Right lobe of liver (tissue), 6 donors: ENCODE data around the gene DPY19L3. TPM values are rescaled to one million over a fixed set of nuclear protein-coding genes. Genes with fewer than 3 reads are reported as not detected.

Experiments
- ATAC-seq, 4 donors: fragments of 200-7000 bp; cut with Tn5 transposase; one replicate each; pipeline ENCODE4 v1.9.1; 2020; ENCODE audit warnings: mild to moderate bottlenecking in 4 of 4, moderate library complexity in 4 of 4
- DNase-seq, 3 donors: peaks; one replicate each; pipeline ENCODE4 v3.0.0-alpha.2; 2020
- H3K27ac ChIP-seq, 3 donors: fragments of 200-600 bp; one replicate each; pipeline ENCODE4 v1.8.0; 2022
- H3K27me3 ChIP-seq, 2 donors: fragments of 200-600 bp; one replicate each; pipeline ENCODE4 v1.8.0; 2022
- H3K36me3 ChIP-seq, 4 donors: fragments of 200-600 bp; sonication (generic) in 1 of 4; one replicate each; pipeline versions ENCODE4 v1.5.1 to v1.8.0; 2017 to 2022; ENCODE audit warnings: control low read depth in 1 of 4
- H3K4me1 ChIP-seq, 4 donors: fragments of 200-600 bp; sonication (generic) in 1 of 4; one replicate each; pipeline versions ENCODE4 v1.5.1 to v1.8.0; 2017 to 2022; ENCODE audit warnings: control low read depth in 1 of 4
- H3K4me3 ChIP-seq, 3 donors: fragments of 200-600 bp; one replicate each; pipeline ENCODE4 v1.8.0; 2022
- H3K9me3 ChIP-seq, 4 donors: fragments of 200-600 bp; sonication (generic) in 1 of 4; one replicate each; pipeline versions ENCODE4 v1.5.1 to v1.8.0; 2017 to 2022; ENCODE audit warnings: control low read depth in 1 of 4
- POLR2A ChIP-seq: fragments of 450-650 bp; IDR thresholded peaks from one replicate; pipeline ENCODE4 v1.6.1; 2017; ENCODE audit warnings: antibody characterized with exemption, mild to moderate bottlenecking
- WGBS: methylation state at CpG from one replicate; pipeline ENCODE4 v1.1.6; 2018; ENCODE audit warnings: low coverage, low lambda C conversion rate; ENCODE audit not compliant: insufficient coverage; ENCODE audit errors: missing lambda C conversion rate; 5-methylcytosine and 5-hydroxymethylcytosine counted together
- intact Hi-C, 2 donors: fragments of 100-400 bp; cut with DNase I; formaldehyde crosslinking; loops; one replicate each; pipeline versions ENCODE4 v1.11.2 to v1.14.1; 2022
- total RNA-seq, 6 experiments: library from RNA; depleted of rRNA in 2 of 6; stranded (reverse); fragments of >200 nt in 2 of 6; fragmentation: NEBNext Ultra II Directional in 3 of 6; extraction: Animal tissue kit (Norgen Biotek cat#: 25700) in 3 of 6; gene quantifications; one replicate each; pipeline versions ENCODE4 v1.1.0 to v1.2.4, GENCODE V29; 2016 to 2023
- TF ChIP-seq, protein P1 (sequence below), 4 donors: fragments of 200-600 bp in 3 of 4; fragments of 450-650 bp in 1 of 4; IDR thresholded peaks; one replicate each; pipeline versions ENCODE4 v1.5.1 to v1.8.0; 2016 to 2022; ENCODE audit warnings: antibody characterized with exemption in 4 of 4, mild to moderate bottlenecking in 2 of 4
- donor health status: DM: no; HTN: yes; CAD: no.
- donor health status: DM: no; HTN: no; CAD: no.
- donor health status: DM: no; HTN: no; CAD: no.
- donor health status: DM: no; HTN: yes; CAD: no.
- donor health status: DM: no; HTN: yes; CAD: no.

Gene DPY19L3
- total RNA-seq, 6 experiments from 2014 or later: 8.0 to 13.5 (median 12.4) TPM

DNA sequence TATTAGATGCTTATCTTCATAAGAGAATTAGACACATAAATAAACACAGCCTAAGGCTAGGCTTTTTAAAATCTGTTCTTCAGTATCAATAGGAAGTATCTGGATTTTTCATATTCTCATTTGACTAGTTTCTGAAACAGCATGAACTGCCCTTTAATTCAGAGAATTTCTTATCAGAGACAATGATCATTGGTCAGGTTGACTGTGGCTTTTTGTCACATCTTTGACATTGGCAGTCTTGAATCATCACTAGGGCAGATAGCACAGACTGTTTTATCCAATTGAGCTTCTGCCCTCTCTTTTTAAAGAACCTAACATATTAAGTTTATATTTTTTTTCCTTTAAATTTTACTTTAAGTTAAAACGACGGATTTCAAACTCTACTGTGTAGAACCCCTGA is 59.6 kb downstream of the DPY19L3 start:
- TF ChIP-seq POLR2A: no peak
- TF ChIP-seq, protein P1, sequence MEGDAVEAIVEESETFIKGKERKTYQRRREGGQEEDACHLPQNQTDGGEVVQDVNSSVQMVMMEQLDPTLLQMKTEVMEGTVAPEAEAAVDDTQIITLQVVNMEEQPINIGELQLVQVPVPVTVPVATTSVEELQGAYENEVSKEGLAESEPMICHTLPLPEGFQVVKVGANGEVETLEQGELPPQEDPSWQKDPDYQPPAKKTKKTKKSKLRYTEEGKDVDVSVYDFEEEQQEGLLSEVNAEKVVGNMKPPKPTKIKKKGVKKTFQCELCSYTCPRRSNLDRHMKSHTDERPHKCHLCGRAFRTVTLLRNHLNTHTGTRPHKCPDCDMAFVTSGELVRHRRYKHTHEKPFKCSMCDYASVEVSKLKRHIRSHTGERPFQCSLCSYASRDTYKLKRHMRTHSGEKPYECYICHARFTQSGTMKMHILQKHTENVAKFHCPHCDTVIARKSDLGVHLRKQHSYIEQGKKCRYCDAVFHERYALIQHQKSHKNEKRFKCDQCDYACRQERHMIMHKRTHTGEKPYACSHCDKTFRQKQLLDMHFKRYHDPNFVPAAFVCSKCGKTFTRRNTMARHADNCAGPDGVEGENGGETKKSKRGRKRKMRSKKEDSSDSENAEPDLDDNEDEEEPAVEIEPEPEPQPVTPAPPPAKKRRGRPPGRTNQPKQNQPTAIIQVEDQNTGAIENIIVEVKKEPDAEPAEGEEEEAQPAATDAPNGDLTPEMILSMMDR (IDR thresholded peaks at IDR 0.05): no peak
- WGBS: 76% methylated on average over 2 of the region's 2 CpGs
- Histone ChIP-seq H3K4me3 (no peak overlapping the region), H3K27ac (no peak overlapping the region), H3K27me3 (no peaks in the 10 kb centered on the region), H3K36me3 (no peaks in the 10 kb centered on the region), H3K9me3 (no peaks in the 10 kb centered on the region), H3K4me1 (no peaks in the 10 kb centered on the region)
- intact Hi-C loops: no loop called here
- DNase-seq (no peak), ATAC-seq (no peak)

- Histone ChIP-seq H3K27me3 (no peaks in the 10 kb centered on the region), H3K27ac (no peak overlapping the region), H3K9me3 (no peaks in the 10 kb centered on the region), H3K4me1 (no peaks in the 10 kb centered on the region), H3K36me3 (no peaks in the 10 kb centered on the region), H3K4me3 (no peak overlapping the region)
- ATAC-seq: no peak
- intact Hi-C loops: no loop called here
- no peak for TF ChIP-seq POLR2A
- TF ChIP-seq, protein P1 (IDR thresholded peaks at IDR 0.05): no peak
- WGBS: 88% methylated on average over 5 of the region's 5 CpGs
- no peak for DNase-seq
These were observed 64.2 kb downstream of the DPY19L3 start for GRCh38 chr19:32469795-32470194.

DNA sequence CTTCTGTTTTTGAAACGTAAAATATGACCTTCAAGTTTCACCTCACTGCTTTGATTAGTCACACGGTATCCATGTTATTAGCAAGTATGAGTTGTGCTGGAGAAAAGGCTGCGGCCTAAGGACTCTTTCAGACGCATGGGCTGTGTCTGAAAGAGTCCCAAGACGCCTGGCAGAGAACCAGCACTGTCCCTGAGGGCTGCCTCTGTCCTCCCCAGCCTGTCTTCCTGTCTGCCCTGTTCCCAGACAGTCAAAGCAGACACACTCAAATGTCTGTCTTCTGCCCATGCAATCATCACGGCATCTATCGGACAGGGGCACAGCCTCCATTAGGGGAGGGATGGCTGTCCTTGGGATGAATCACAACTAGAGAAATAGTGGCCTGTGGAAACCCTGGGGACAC is 65.5 kb downstream of the DPY19L3 start:
- Histone ChIP-seq H3K9me3 (no peaks in the 10 kb centered on the region), H3K4me1 (no peaks in the 10 kb centered on the region), H3K27me3 (no peaks in the 10 kb centered on the region), H3K4me3 (no peak overlapping the region), H3K36me3 (no peaks in the 10 kb centered on the region), H3K27ac (no peak overlapping the region)
- TF ChIP-seq, protein P1 (IDR thresholded peaks at IDR 0.05): no peak
- no peak for TF ChIP-seq POLR2A
- intact Hi-C loops: no loop called here
- WGBS: 68% methylated on average over 6 of the region's 7 CpGs
- ATAC-seq: peak in 2 of 4 donors; percentile 33 to 47
- no peak for DNase-seq

DNA sequence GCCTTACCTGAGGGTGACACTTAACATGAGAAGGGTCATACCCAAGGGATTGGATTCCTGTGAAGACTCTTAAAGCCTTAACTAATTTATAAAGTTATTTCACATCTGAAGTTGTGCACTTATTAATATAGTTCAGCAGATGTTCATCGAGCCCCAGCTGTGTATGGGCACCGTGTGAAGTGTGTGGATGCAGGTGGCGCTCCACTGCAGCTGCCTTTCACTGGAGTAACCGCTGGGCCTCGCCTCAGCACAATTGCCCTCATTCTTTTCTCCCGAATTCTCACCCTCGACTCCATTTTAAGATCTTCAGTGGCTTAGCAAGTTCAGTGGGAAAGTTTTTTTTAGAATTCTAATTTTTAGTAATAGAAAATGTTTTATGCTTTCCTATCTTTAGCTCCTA is 66.2 kb downstream of the DPY19L3 start:
- ATAC-seq: no peak
- intact Hi-C loops: no loop called here
- 91% methylated on average over 7 of the region's 7 CpGs for WGBS
- Histone ChIP-seq H3K27me3 (no peaks in the 10 kb centered on the region), H3K36me3 (no peaks in the 10 kb centered on the region), H3K27ac (no peak overlapping the region), H3K9me3 (no peaks in the 10 kb centered on the region), H3K4me1 (no peaks in the 10 kb centered on the region), H3K4me3 (no peak overlapping the region)
- DNase-seq: no peak
- no peak for TF ChIP-seq POLR2A
- TF ChIP-seq, protein P1 (IDR thresholded peaks at IDR 0.05): no peak
